Measurements from ENCODE around the gene TOPORS.
"Not testable (repeated sequence)": the region's sequence is repeated elsewhere in the genome, so short reads cannot be mapped to it uniquely, and the experiment has no call there.

TOPORS gene

GRCh38 chr9:32565967-32566366, 13.6 kb upstream of the TOPORS start:
- FAIRE-seq = no peak

- FAIRE-seq = peak; percentile 94
These were observed 6.1 kb upstream of the TOPORS start for GRCh38 chr9:32558408-32558934.

GRCh38 chr9:32554591-32554990, 2.2 kb upstream of the TOPORS start:
- FAIRE-seq = no peak

- FAIRE-seq = no peak
These were observed 1.7 kb upstream of the TOPORS start for GRCh38 chr9:32554107-32554506.

- FAIRE-seq = no peak
These were observed 922 bp downstream of the TOPORS start for GRCh38 chr9:32551276-32552051.

- FAIRE-seq = peak; percentile 26
These were observed 1.7 kb downstream of the TOPORS start for GRCh38 chr9:32550562-32551275.

GRCh38 chr9:32550150-32550561, 2.2 kb downstream of the TOPORS start:
- no peak for FAIRE-seq

- FAIRE-seq = not testable (repeated sequence)
These were observed 4.2 kb downstream of the TOPORS start for GRCh38 chr9:32548213-32548612.

- no peak for FAIRE-seq
These were observed 6.5 kb downstream of the TOPORS start for GRCh38 chr9:32545884-32546283.

GRCh38 chr9:32543047-32543446, 9.3 kb downstream of the TOPORS start:
- no peak for FAIRE-seq

GRCh38 chr9:32533816-32534215, 18.6 kb downstream of the TOPORS start:
- no peak for FAIRE-seq

- no peak for FAIRE-seq
These were observed 19.1 kb downstream of the TOPORS start for GRCh38 chr9:32533336-32533735.

GRCh38 chr9:32526707-32527048, 25.7 kb downstream of the TOPORS start:
- FAIRE-seq = peak; percentile 45

- FAIRE-seq = peak; percentile 54
These were observed 26.2 kb downstream of the TOPORS start, which contains the start of gene RIGI for GRCh38 chr9:32526041-32526706. Gene RIGI, minus strand, starts transcription at chr9:32526196. Its CDS starts 30 bp downstream, at chr9:32526166.

GRCh38 chr9:32525709-32526030, 26.7 kb downstream of the TOPORS start:
- FAIRE-seq = no peak

GRCh38 chr9:32524892-32525708, 27.3 kb downstream of the TOPORS start:
- no peak for FAIRE-seq

- not testable (repeated sequence) for FAIRE-seq
These were observed 27.9 kb downstream of the TOPORS start for GRCh38 chr9:32524558-32524891.

- FAIRE-seq = no peak
These were observed 28.5 kb downstream of the TOPORS start for GRCh38 chr9:32523910-32524309.

GRCh38 chr9:32518276-32518675, 34.1 kb downstream of the TOPORS start:
- FAIRE-seq = peak; percentile 12

- FAIRE-seq = no peak
These were observed 36.1 kb downstream of the TOPORS start for GRCh38 chr9:32516241-32516640.

GRCh38 chr9:32508728-32509127, 43.7 kb downstream of the TOPORS start:
- FAIRE-seq = no peak

GRCh38 chr9:32503008-32503407, 49.4 kb downstream of the TOPORS start:
- no peak for FAIRE-seq

- FAIRE-seq = no peak
These were observed 49.9 kb downstream of the TOPORS start for GRCh38 chr9:32502464-32502863.

All from endometrium (tissue), 2 donors.